Measurements from ENCODE around the gene EME2.

- no peak for TF ChIP-seq CTCF (conservative IDR thresholded peaks at IDR 0.05 in 1 of 2, IDR thresholded peaks at IDR 0.05 in 1 of 2; ENCODE audit: extremely low read depth in 1 of 2, insufficient read depth in 1 of 2, low read depth in 1 of 2, low read length in 2 of 2)
- no peak for TF ChIP-seq EZH2 (IDR thresholded peaks at IDR 0.05; ENCODE audit: borderline replicate concordance, low read length)
Measured at GRCh38 chr16:1791943-1792812, 19.6 kb downstream of the EME2 start.
